ENCODE data around the gene GPC6.

GPC6 gene

GRCh38 chr13:93304868-93305613, 78.4 kb downstream of the GPC6 start:
- no peak for DNase-seq (ENCODE audit: low spot score)
- in situ Hi-C loops (cut with MboI; ENCODE audit: low pct_unique_long_range_greater_than_20kb, low sequenced_read_pairs, unreplicated experiment) = no loop called here
- TF ChIP-seq CTCF (IDR thresholded peaks at IDR 0.05; ENCODE audit: extremely low read depth, insufficient read depth, missing control alignments) = no peak

GRCh38 chr13:93305886-93306285, 79.3 kb downstream of the GPC6 start:
- in situ Hi-C loops (cut with MboI; ENCODE audit: low pct_unique_long_range_greater_than_20kb, low sequenced_read_pairs, unreplicated experiment) = no loop called here
- TF ChIP-seq CTCF (IDR thresholded peaks at IDR 0.05; ENCODE audit: extremely low read depth, insufficient read depth, missing control alignments) = no peak

GRCh38 chr13:93307136-93307535, 80.5 kb downstream of the GPC6 start:
- TF ChIP-seq CTCF (IDR thresholded peaks at IDR 0.05; ENCODE audit: extremely low read depth, insufficient read depth, missing control alignments) = no peak
- no peak for DNase-seq (ENCODE audit: low spot score)
- in situ Hi-C loops (cut with MboI; ENCODE audit: low pct_unique_long_range_greater_than_20kb, low sequenced_read_pairs, unreplicated experiment) = no loop called here

More at GRCh38 chr13:93305886-93306285, 79.3 kb downstream of the GPC6 start:
- no peak for DNase-seq (ENCODE audit: low spot score)

GRCh38 chr13:93307651-93308050, 81.0 kb downstream of the GPC6 start:
- no peak for DNase-seq (ENCODE audit: low spot score)
- TF ChIP-seq CTCF (IDR thresholded peaks at IDR 0.05; ENCODE audit: extremely low read depth, insufficient read depth, missing control alignments) = no peak
- in situ Hi-C loops (cut with MboI; ENCODE audit: low pct_unique_long_range_greater_than_20kb, low sequenced_read_pairs, unreplicated experiment) = no loop called here

GRCh38 chr13:93309886-93310523, 83.4 kb downstream of the GPC6 start:
- in situ Hi-C loops (cut with MboI; ENCODE audit: low pct_unique_long_range_greater_than_20kb, low sequenced_read_pairs, unreplicated experiment) = no loop called here
- no peak for TF ChIP-seq CTCF (IDR thresholded peaks at IDR 0.05; ENCODE audit: extremely low read depth, insufficient read depth, missing control alignments)
- DNase-seq (ENCODE audit: low spot score) = no peak

- no peak for TF ChIP-seq CTCF (IDR thresholded peaks at IDR 0.05; ENCODE audit: extremely low read depth, insufficient read depth, missing control alignments)
- no peak for DNase-seq (ENCODE audit: low spot score)
- in situ Hi-C loops (cut with MboI; ENCODE audit: low pct_unique_long_range_greater_than_20kb, low sequenced_read_pairs, unreplicated experiment) = no loop called here
Observed at GRCh38 chr13:93316841-93317240, 90.2 kb downstream of the GPC6 start.
